ENCODE measurements around the gene DLG2. TPM values are rescaled to one million over a fixed set of nuclear protein-coding genes. Genes with fewer than 3 reads are reported as not detected.

Gene DLG2
- total and polyA plus RNA-seq, 2 donors (not counting 3 experiments of a cell fraction or from before 2014, with no cell fraction given): 0.15 to 1.1 TPM

DNA sequence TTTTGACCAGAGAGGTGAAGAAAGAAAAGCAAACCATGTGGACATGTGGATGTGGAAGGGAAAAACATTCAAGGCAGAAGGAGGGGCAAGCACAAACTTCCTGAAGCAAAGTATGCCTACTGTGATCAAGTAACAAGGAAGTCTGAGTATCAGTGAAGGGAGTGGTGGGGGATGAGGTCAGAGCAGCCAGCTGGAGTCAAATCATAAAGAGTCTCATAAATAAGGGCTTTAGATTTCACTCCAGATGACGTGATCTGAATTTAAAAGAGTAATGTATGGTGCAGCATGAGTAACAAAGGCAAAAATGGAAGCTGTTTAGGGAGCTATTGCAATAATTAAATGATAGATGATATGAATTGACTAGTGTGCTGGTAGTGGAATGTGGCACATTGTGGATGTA is 1675.6 kb downstream of the DLG2 start:
- intact Hi-C loops (cut with micrococcal nuclease): no loop called here
- no peak for DNase-seq (ENCODE audit: low read depth, low spot score)
- Histone ChIP-seq H3K4me2 (ENCODE audit: insufficient read depth, low read length) (no peak overlapping the region), H3K9ac (replicated peaks; ENCODE audit: extremely low read depth, insufficient read depth, low read length) (no peak overlapping the region), H3K36me3 (ENCODE audit: control insufficient read depth in 2 of 2, extremely low read depth in 1 of 2, insufficient read depth in 2 of 2, low read length in 2 of 2) (no peaks in the 10 kb centered on the region), H3K9me3 (replicated peaks; ENCODE audit: control insufficient read depth, insufficient read depth, low read length) (no peaks in the 10 kb centered on the region), H3K4me3 (replicated peaks in 1 of 3; ENCODE audit: insufficient read depth in 1 of 3, low read depth in 1 of 3, low read length in 3 of 3) (no peak overlapping the region), H4K20me1 (replicated peaks; ENCODE audit: control insufficient read depth, extremely low read depth, insufficient read depth, low read length) (no peaks in the 10 kb centered on the region), H3K4me1 (ENCODE audit: control insufficient read depth, extremely low read depth, insufficient read depth, low read length) (no peaks in the 10 kb centered on the region), H3K9me1 (replicated peaks; ENCODE audit: control insufficient read depth, extremely low read depth, insufficient read depth, low read length) (no peaks in the 10 kb centered on the region), H3K79me2 (ENCODE audit: control insufficient read depth, insufficient read depth, low read length) (no peaks in the 10 kb centered on the region), H2AFZ (ENCODE audit: low read depth, low read length) (no peak overlapping the region), H3K27me3 (ENCODE audit: control insufficient read depth in 2 of 2, insufficient read depth in 2 of 2, low read length in 2 of 2) (no peaks in the 10 kb centered on the region), H3K27ac (ENCODE audit: insufficient read depth, low read depth, low read length) (no peak overlapping the region)
- TF ChIP-seq EZH2 (IDR thresholded peaks at IDR 0.05; ENCODE audit: borderline replicate concordance, low read depth, low read length, severe bottlenecking): no peak
- no peak for TF ChIP-seq FOS (IDR thresholded peaks at IDR 0.05; ENCODE audit: borderline replicate concordance, insufficient read depth, low read length)
- TF ChIP-seq GATA2 (IDR thresholded peaks at IDR 0.05; ENCODE audit: insufficient read depth, insufficient read length, low read depth, low read length): no peak
- TF ChIP-seq JUN (IDR thresholded peaks at IDR 0.05; ENCODE audit: borderline replicate concordance, insufficient read depth, insufficient read length, low read depth): no peak
- TF ChIP-seq, protein P1, sequence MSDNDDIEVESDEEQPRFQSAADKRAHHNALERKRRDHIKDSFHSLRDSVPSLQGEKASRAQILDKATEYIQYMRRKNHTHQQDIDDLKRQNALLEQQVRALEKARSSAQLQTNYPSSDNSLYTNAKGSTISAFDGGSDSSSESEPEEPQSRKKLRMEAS (IDR thresholded peaks at IDR 0.05; ENCODE audit: insufficient read depth, insufficient read length): no peak
- no peak for TF ChIP-seq MYC (IDR thresholded peaks at IDR 0.05; ENCODE audit: low read depth, low read length)
- TF ChIP-seq POLR2AphosphoS5 (IDR thresholded peaks at IDR 0.05; ENCODE audit: insufficient read depth, low read depth, low read length): no peak
- no peak for FAIRE-seq
- dilution Hi-C loops (cut with MboI; ENCODE audit: extremely low pct_ligation_motif_present, low sequenced_read_pairs): no loop called here
- BruUV-seq (replicated peaks): no TSS peak
- POLR2A ChIA-PET: no interaction called here
- CTCF ChIA-PET: no interaction called here

DNA sequence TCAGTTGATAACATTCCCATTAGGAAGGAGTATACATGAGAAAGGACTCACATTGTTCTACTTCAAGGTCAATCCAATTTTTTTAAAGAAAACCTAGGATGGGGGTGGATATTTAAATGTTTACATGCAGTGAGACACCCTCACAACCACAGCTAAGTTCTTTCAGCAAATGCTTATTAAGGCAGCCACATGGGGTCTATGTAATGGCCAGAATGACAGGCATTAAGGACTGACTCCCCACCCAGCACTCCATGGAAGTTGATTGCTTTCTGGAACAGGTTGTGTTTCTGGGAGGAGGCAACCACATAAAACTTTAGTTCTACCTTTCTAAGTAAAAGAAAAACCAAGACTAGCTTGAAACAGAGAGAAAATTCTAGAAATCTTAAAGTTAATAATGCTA is 1678.9 kb downstream of the DLG2 start:
- no peak for FAIRE-seq
- H3K4me3 ChIP-seq (replicated peaks in 1 of 3; ENCODE audit: insufficient read depth in 1 of 3, low read depth in 1 of 3, low read length in 3 of 3): no peak overlapping the region
- no peak overlapping the region for H2AFZ ChIP-seq (ENCODE audit: low read depth, low read length)
- ChIA-PET CTCF (no interaction called here), POLR2A (no interaction called here)
- no peaks in the 10 kb centered on the region for H3K79me2 ChIP-seq (ENCODE audit: control insufficient read depth, insufficient read depth, low read length)
- DNase-seq (ENCODE audit: low read depth, low spot score): no peak
- H4K20me1 ChIP-seq (replicated peaks; ENCODE audit: control insufficient read depth, extremely low read depth, insufficient read depth, low read length): no peaks in the 10 kb centered on the region
- no peaks in the 10 kb centered on the region for H3K27me3 ChIP-seq (ENCODE audit: control insufficient read depth in 2 of 2, insufficient read depth in 2 of 2, low read length in 2 of 2)
- no peak overlapping the region for H3K27ac ChIP-seq (ENCODE audit: insufficient read depth, low read depth, low read length)
- no peaks in the 10 kb centered on the region for H3K9me3 ChIP-seq (replicated peaks; ENCODE audit: control insufficient read depth, insufficient read depth, low read length)
- no peak overlapping the region for H3K4me2 ChIP-seq (ENCODE audit: insufficient read depth, low read length)
- no peak for TF ChIP-seq POLR2AphosphoS5 (IDR thresholded peaks at IDR 0.05; ENCODE audit: insufficient read depth, low read depth, low read length)
- TF ChIP-seq, protein P2, sequence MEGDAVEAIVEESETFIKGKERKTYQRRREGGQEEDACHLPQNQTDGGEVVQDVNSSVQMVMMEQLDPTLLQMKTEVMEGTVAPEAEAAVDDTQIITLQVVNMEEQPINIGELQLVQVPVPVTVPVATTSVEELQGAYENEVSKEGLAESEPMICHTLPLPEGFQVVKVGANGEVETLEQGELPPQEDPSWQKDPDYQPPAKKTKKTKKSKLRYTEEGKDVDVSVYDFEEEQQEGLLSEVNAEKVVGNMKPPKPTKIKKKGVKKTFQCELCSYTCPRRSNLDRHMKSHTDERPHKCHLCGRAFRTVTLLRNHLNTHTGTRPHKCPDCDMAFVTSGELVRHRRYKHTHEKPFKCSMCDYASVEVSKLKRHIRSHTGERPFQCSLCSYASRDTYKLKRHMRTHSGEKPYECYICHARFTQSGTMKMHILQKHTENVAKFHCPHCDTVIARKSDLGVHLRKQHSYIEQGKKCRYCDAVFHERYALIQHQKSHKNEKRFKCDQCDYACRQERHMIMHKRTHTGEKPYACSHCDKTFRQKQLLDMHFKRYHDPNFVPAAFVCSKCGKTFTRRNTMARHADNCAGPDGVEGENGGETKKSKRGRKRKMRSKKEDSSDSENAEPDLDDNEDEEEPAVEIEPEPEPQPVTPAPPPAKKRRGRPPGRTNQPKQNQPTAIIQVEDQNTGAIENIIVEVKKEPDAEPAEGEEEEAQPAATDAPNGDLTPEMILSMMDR (IDR thresholded peaks at IDR 0.05; ENCODE audit: extremely low read depth in 1 of 2, insufficient read depth in 1 of 2, low read depth in 1 of 2, low read length in 2 of 2): no peak
- no peak for TF ChIP-seq GATA2 (IDR thresholded peaks at IDR 0.05; ENCODE audit: insufficient read depth, insufficient read length, low read depth, low read length)
- no peak for TF ChIP-seq FOS (IDR thresholded peaks at IDR 0.05; ENCODE audit: borderline replicate concordance, insufficient read depth, low read length)
- TF ChIP-seq EZH2 (IDR thresholded peaks at IDR 0.05; ENCODE audit: borderline replicate concordance, low read depth, low read length, severe bottlenecking): no peak
- no peak for TF ChIP-seq MYC (IDR thresholded peaks at IDR 0.05; ENCODE audit: low read depth, low read length)
- no peak for TF ChIP-seq JUN (IDR thresholded peaks at IDR 0.05; ENCODE audit: borderline replicate concordance, insufficient read depth, insufficient read length, low read depth)
- TF ChIP-seq, protein P1 (IDR thresholded peaks at IDR 0.05; ENCODE audit: insufficient read depth, insufficient read length): no peak
- TF ChIP-seq POLR2A (IDR thresholded peaks at IDR 0.05; ENCODE audit: low read depth, low read length): no peak
- no peaks in the 10 kb centered on the region for H3K9me1 ChIP-seq (replicated peaks; ENCODE audit: control insufficient read depth, extremely low read depth, insufficient read depth, low read length)
- no peaks in the 10 kb centered on the region for H3K4me1 ChIP-seq (ENCODE audit: control insufficient read depth, extremely low read depth, insufficient read depth, low read length)
- no peaks in the 10 kb centered on the region for H3K36me3 ChIP-seq (ENCODE audit: control insufficient read depth in 2 of 2, extremely low read depth in 1 of 2, insufficient read depth in 2 of 2, low read length in 2 of 2)
- BruUV-seq (replicated peaks): no TSS peak
- H3K9ac ChIP-seq (replicated peaks; ENCODE audit: extremely low read depth, insufficient read depth, low read length): no peak overlapping the region
- intact Hi-C loops (cut with micrococcal nuclease) (no loop called here), dilution Hi-C loops (cut with MboI; ENCODE audit: extremely low pct_ligation_motif_present, low sequenced_read_pairs) (no loop called here)
